22Rv1 (cell line): ENCODE results near the gene PDGFB.

Source experiments
- ZFX ChIP-seq: fragments of 450-650 bp; IDR thresholded peaks from 2 replicates; pipeline ENCODE4 v1.6.1; 2017; ENCODE audit warnings: antibody characterized with exemption, borderline replicate concordance
- TF ChIP-seq, protein P1 (sequence below): fragments of 450-650 bp; IDR thresholded peaks from 2 replicates; pipeline ENCODE4 v1.5.1; 2017; ENCODE audit warnings: mild to moderate bottlenecking

DNA sequence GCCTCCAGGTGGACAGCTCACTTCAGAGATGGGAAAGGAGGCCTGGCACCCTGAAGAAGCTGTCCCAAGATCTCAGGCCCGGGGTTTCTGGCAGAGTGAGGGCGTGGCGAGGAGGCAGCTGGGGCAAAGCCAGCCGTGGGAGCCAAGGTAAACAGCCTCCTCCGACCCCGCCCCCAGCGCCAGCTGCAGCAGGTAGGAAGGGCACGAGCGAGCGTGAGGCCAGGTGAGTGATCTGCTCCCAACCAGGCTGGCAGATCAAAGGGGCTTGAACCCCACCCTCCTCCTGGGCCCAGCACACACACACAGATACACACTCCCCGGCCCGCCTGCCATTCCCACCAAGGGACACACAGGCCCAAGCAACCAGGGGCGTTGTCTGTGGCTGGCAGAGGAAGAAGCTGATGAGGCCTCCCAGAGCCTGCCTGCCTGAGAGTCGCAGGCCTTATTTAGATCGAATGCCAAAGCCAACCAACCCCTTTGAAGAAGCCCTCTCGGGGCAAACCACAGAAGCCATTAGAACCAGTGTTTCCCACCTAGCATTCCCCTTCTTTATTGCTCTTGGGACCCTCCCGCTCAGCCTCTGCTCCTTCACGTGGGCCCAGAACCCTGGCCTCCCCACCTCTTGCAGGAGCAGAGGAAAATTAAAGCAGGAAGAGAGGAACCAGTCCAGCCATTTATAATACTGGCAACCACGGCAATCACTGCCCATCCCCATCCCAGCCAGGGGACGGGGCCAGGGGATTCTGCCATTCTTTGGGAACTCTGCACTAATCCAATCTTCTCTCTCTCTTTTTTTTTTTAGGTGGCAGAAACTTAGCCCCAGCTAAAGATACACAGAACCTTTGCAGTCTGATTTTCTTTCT, 5.0 kb downstream of the PDGFB start:
- TF ChIP-seq, protein P1, sequence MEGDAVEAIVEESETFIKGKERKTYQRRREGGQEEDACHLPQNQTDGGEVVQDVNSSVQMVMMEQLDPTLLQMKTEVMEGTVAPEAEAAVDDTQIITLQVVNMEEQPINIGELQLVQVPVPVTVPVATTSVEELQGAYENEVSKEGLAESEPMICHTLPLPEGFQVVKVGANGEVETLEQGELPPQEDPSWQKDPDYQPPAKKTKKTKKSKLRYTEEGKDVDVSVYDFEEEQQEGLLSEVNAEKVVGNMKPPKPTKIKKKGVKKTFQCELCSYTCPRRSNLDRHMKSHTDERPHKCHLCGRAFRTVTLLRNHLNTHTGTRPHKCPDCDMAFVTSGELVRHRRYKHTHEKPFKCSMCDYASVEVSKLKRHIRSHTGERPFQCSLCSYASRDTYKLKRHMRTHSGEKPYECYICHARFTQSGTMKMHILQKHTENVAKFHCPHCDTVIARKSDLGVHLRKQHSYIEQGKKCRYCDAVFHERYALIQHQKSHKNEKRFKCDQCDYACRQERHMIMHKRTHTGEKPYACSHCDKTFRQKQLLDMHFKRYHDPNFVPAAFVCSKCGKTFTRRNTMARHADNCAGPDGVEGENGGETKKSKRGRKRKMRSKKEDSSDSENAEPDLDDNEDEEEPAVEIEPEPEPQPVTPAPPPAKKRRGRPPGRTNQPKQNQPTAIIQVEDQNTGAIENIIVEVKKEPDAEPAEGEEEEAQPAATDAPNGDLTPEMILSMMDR = no peak
- TF ChIP-seq ZFX = no peak
